H1 (cell line): Measurements from ENCODE around the gene GPALPP1. TPM values are rescaled to one million over a fixed set of nuclear protein-coding genes. Genes with fewer than 3 reads are reported as not detected.

Experiments used
- CTCF ChIA-PET: fragments of 300-600 bp; sonication (Branson Sonifier 250); formaldehyde crosslinking; loops from one replicate; lab custom pipeline; 2021; ENCODE audit not compliant: partially characterized antibody; lab: Charles Lee
- POLR2A ChIA-PET: fragments of 300-600 bp; sonication (Branson Sonifier 250); formaldehyde crosslinking; loops from one replicate; lab custom pipeline; 2021; ENCODE audit warnings: inconsistent platforms; ENCODE audit not compliant: partially characterized antibody; lab: Charles Lee
- DNase-seq, 2 experiments: peaks; one replicate each; pipeline versions ENCODE4 v3.0.0 to v3.0.0-alpha.2; 2010 to 2022; ENCODE audit warnings: low spot score in 2 of 2, low read depth in 1 of 2, mixed read lengths in 1 of 2
- FAIRE-seq: peaks from 2 replicates; lab custom pipeline; 2011; peaks lifted over from hg19 to GRCh38; lab: Jason Lieb, UNC
- H2AFZ ChIP-seq: 2 replicates; pipeline ENCODE4 v1.8.1; 2012; ENCODE audit warnings: low read length, inconsistent platforms
- H2AK5ac ChIP-seq: 2 replicates; pipeline ENCODE4 v1.6.1; 2013; ENCODE audit warnings: low read depth, low read length
- H2BK120ac ChIP-seq: replicated peaks from 2 replicates; pipeline ENCODE3; 2013; ENCODE audit warnings: low read depth, low read length, inconsistent platforms
- H2BK12ac ChIP-seq: 2 replicates; pipeline ENCODE4 v1.6.1; 2013; ENCODE audit warnings: low read depth, low read length
- H2BK15ac ChIP-seq: 2 replicates; pipeline ENCODE4 v1.6.1; 2013; ENCODE audit warnings: low read length
- H2BK20ac ChIP-seq: 2 replicates; pipeline ENCODE4 v1.6.1; 2013; ENCODE audit warnings: low read length
- H2BK5ac ChIP-seq: 2 replicates; pipeline ENCODE4 v1.6.1; 2013; ENCODE audit warnings: low read depth, low read length
- H3K14ac ChIP-seq: 2 replicates; pipeline ENCODE4 v1.6.1; 2013; ENCODE audit warnings: inconsistent platforms; ENCODE audit not compliant: insufficient read length
- H3K18ac ChIP-seq: 2 replicates; pipeline ENCODE4 v1.6.1; 2013; ENCODE audit warnings: low read length; ENCODE audit errors: extremely low read depth
- H3K23ac ChIP-seq: 2 replicates; pipeline ENCODE4 v1.6.1; 2013; ENCODE audit warnings: inconsistent platforms; ENCODE audit not compliant: insufficient read length
- H3K23me2 ChIP-seq: 2 replicates; pipeline ENCODE4 v1.6.1; 2013; ENCODE audit warnings: low read depth, low read length
- H3K27ac ChIP-seq: 2 replicates; pipeline ENCODE4 v1.6.1; 2011; ENCODE audit warnings: low read depth, low read length, inconsistent platforms
- H3K27me3 ChIP-seq, 4 experiments: replicated peaks in 1 of 4; 1 replicate in 1 of 4; 2 replicates in 3 of 4; pipeline versions ENCODE4 v1.6.1 to v1.8.1; 2011 to 2013; ENCODE audit warnings: low read length in 3 of 4, mild to moderate bottlenecking in 3 of 4, inconsistent platforms in 2 of 4, mixed read lengths in 2 of 4, moderate library complexity in 1 of 4; ENCODE audit not compliant: control insufficient read depth in 3 of 4, insufficient read depth in 3 of 4; ENCODE audit errors: extremely low read depth in 1 of 4
- H3K36me3 ChIP-seq, 4 experiments: 2 replicates each; pipeline versions ENCODE4 v1.6.1 to v1.8.1; 2011 to 2013; ENCODE audit warnings: mild to moderate bottlenecking in 4 of 4, low read length in 3 of 4, moderate library complexity in 2 of 4, control low read depth in 1 of 4, inconsistent platforms in 1 of 4; ENCODE audit not compliant: insufficient read depth in 4 of 4, control insufficient read depth in 2 of 4
- H3K4ac ChIP-seq: replicated peaks from 2 replicates; pipeline ENCODE3; 2013; ENCODE audit warnings: low read length, low read depth, mixed read lengths, inconsistent platforms; ENCODE audit not compliant: insufficient read length
- H3K4me1 ChIP-seq, 4 experiments: replicated peaks in 1 of 4; 1 replicate in 1 of 4; 2 replicates in 3 of 4; pipeline versions ENCODE4 v1.6.1 to v1.8.1; 2011 to 2013; ENCODE audit warnings: low read length in 3 of 4, inconsistent platforms in 2 of 4, mixed read lengths in 1 of 4; ENCODE audit not compliant: insufficient read depth in 4 of 4, control insufficient read depth in 3 of 4
- H3K4me2 ChIP-seq, 2 experiments: 2 replicates each; pipeline versions ENCODE4 v1.6.1 to v1.8.1; 2011 to 2013; ENCODE audit warnings: low read depth in 2 of 2, low read length in 2 of 2, control low read depth in 1 of 2, inconsistent platforms in 1 of 2, mild to moderate bottlenecking in 1 of 2; ENCODE audit not compliant: insufficient read depth in 1 of 2
- H3K4me3 ChIP-seq, 4 experiments: fragments of 200-600, 300-600 bp in 1 of 4; sonication (generic), shearing (Covaris generic), sonication (Bioruptor Twin) in 1 of 4; 2 replicates each; pipeline versions ENCODE4 v1.5.1 to v1.8.1; 2011 to 2016; ENCODE audit warnings: low read length in 4 of 4, low read depth in 3 of 4, control low read depth in 2 of 4, inconsistent platforms in 2 of 4, mild to moderate bottlenecking in 2 of 4, mixed read lengths in 1 of 4, moderate library complexity in 1 of 4; ENCODE audit not compliant: insufficient read depth in 2 of 4; ENCODE audit errors: extremely low read depth in 1 of 4
- H3K56ac ChIP-seq: replicated peaks from 2 replicates; pipeline ENCODE3; 2013; ENCODE audit warnings: low read depth, mild to moderate bottlenecking, mixed read lengths, low read length, inconsistent platforms; ENCODE audit not compliant: insufficient read length
- H3K79me1 ChIP-seq: 2 replicates; pipeline ENCODE4 v1.6.1; 2013; ENCODE audit warnings: low read depth, low read length, control low read depth
- H3K79me2 ChIP-seq, 2 experiments: 2 replicates each; pipeline versions ENCODE4 v1.6.1 to v1.8.1; 2012 to 2013; ENCODE audit warnings: low read length in 2 of 2, mild to moderate bottlenecking in 2 of 2, inconsistent platforms in 1 of 2; ENCODE audit not compliant: insufficient read depth in 2 of 2, control insufficient read depth in 1 of 2
- H3K9ac ChIP-seq, 4 experiments: replicated peaks in 1 of 4; 1 replicate in 1 of 4; 2 replicates in 3 of 4; pipeline versions ENCODE4 v1.6.1 to v1.8.1; 2011 to 2013; ENCODE audit warnings: low read depth in 3 of 4, low read length in 3 of 4, control low read depth in 2 of 4, mild to moderate bottlenecking in 2 of 4, moderate library complexity in 2 of 4, inconsistent platforms in 1 of 4; ENCODE audit errors: extremely low read depth in 1 of 4
- H3K9me3 ChIP-seq, 2 experiments: 2 replicates each; pipeline versions ENCODE4 v1.6.1 to v1.8.1; 2012 to 2013; ENCODE audit warnings: mild to moderate bottlenecking in 2 of 2, moderate library complexity in 2 of 2, control low read depth in 1 of 2, inconsistent platforms in 1 of 2, low read depth in 1 of 2, low read length in 1 of 2, mixed read lengths in 1 of 2; ENCODE audit not compliant: insufficient read depth in 2 of 2
- H4K20me1 ChIP-seq, 2 experiments: replicated peaks in 1 of 2; 2 replicates each; pipeline versions ENCODE3 to v1.8.1; 2011 to 2013; ENCODE audit warnings: inconsistent platforms in 2 of 2, low read length in 2 of 2, mild to moderate bottlenecking in 1 of 2; ENCODE audit not compliant: insufficient read depth in 2 of 2, control insufficient read depth in 1 of 2
- H4K5ac ChIP-seq: 2 replicates; pipeline ENCODE4 v1.6.1; 2013; ENCODE audit warnings: low read length, low read depth, mixed read lengths, inconsistent platforms; ENCODE audit not compliant: insufficient read length
- H4K8ac ChIP-seq: 2 replicates; pipeline ENCODE4 v1.8.0; 2013; ENCODE audit warnings: mild to moderate bottlenecking, moderate library complexity, low read length, inconsistent platforms; ENCODE audit not compliant: insufficient read depth; ENCODE audit errors: extremely low read depth
- H4K91ac ChIP-seq: replicated peaks from 2 replicates; pipeline ENCODE3; 2013; ENCODE audit warnings: low read length, mixed read lengths, inconsistent platforms; ENCODE audit not compliant: insufficient read length
- CTBP2 ChIP-seq: IDR thresholded peaks from 2 replicates; pipeline ENCODE4 v1.7.0; 2011; ENCODE audit warnings: borderline replicate concordance, mild to moderate bottlenecking, moderate library complexity, mixed read lengths, low read length; ENCODE audit not compliant: insufficient read depth, insufficient read length
- WGBS, 2 experiments: shearing (Covaris generic) in 1 of 2; methylation state at CpG; one replicate each; pipeline versions ENCODE4 v1.1.6 to v1.1.7; 2013 to 2015; ENCODE audit warnings: low lambda C conversion rate in 2 of 2, mixed read lengths in 2 of 2, inconsistent platforms in 1 of 2, low coverage in 1 of 2, missing lambda C conversion rate in 1 of 2; ENCODE audit not compliant: insufficient replicate concordance in 2 of 2, insufficient coverage in 1 of 2, insufficient read length in 1 of 2; ENCODE audit errors: extremely low coverage in 1 of 2, missing lambda C conversion rate in 1 of 2; 5-methylcytosine and 5-hydroxymethylcytosine counted together
- polyA plus RNA-seq, 7 experiments: library from polyadenylated mRNA; depleted of rRNA in 3 of 7; stranded (reverse) in 5 of 7; unstranded in 2 of 7; fragments of >200 nt in 5 of 7; fragments of 200-250 nt in 2 of 7; gene quantifications; 1 replicate in 5 of 7; 2 replicates in 1 of 7; 4 replicates in 1 of 7; pipeline versions ENCODE4 v1.2.1 to v1.2.3, GENCODE V29; 2011 to 2013; ENCODE audit warnings: missing spikeins in 2 of 7, mixed read lengths in 2 of 7
- total RNA-seq: library from RNA; stranded (reverse); fragmentation: NEBNext Ultra II Directional; extraction: Animal tissue kit (Norgen Biotek cat#: 25700); gene quantifications from 2 replicates; pipeline ENCODE4 v1.2.1, GENCODE V29; 2021
- TF ChIP-seq, protein P1 (sequence below): IDR thresholded peaks from 2 replicates; pipeline ENCODE4 v1.6.1; 2012; ENCODE audit warnings: inconsistent platforms

GPALPP1 gene
- total and polyA plus RNA-seq, 2 of the 8 experiments (the other 6 are each of a cell fraction or from before 2014, with no cell fraction given), result 8.5 to 26.1 TPM

DNA sequence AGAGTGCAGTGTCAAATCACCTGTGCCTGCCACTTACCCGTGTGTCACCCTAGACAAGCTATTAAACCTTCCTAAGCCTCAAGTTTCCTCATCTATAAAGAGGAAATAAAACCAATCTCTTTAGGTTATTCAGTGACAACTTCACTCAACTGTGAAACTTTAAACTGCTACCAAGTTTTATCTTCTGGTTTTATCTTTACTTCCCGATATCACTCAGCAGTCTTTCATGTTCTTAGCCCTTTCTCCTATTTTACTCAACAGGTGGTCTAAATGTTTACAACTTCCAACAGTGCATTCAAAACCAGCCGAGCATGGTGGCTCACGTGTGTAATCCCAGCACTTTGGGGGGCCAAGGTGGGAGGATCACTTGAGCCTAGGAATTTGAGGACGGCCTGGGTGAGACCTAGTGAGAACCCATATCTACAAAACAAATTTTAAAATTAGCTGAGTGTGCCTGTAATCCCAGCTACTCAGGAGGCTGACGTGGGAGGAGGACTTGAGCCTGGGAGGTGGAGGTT lies 59.6 kb downstream of the GPALPP1 start:
- DNase-seq, result no peak
- CTCF ChIA-PET, result interaction anchor here (1.2 to 6.1 kb wide), 8 partner anchors 12 to 275 kb away, joined by 3 to 87 read pairs (median 22); no protein-coding TSS in a partner anchor

More for the DNA sequence above, 59.6 kb downstream of the GPALPP1 start:
- H3K9ac ChIP-seq, result no peak overlapping the region; a peak in 1 of 7 replicates
- H3K4me3 ChIP-seq, result no peak overlapping the region
- H2AK5ac ChIP-seq, result no peak overlapping the region
- H2BK12ac ChIP-seq, result no peak overlapping the region
- no peak overlapping the region for H2BK20ac ChIP-seq
- no peaks in the 10 kb centered on the region for H3K27me3 ChIP-seq
- H3K36me3 ChIP-seq, result no peaks in the 10 kb centered on the region
- H3K9me3 ChIP-seq, result no peaks in the 10 kb centered on the region
- no peak overlapping the region for H3K56ac ChIP-seq
- no peak overlapping the region for H3K14ac ChIP-seq
- no peak for TF ChIP-seq CTBP2
- TF ChIP-seq, protein P1, sequence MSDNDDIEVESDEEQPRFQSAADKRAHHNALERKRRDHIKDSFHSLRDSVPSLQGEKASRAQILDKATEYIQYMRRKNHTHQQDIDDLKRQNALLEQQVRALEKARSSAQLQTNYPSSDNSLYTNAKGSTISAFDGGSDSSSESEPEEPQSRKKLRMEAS, result no peak
- TF ChIP-seq, all 59 proteins: peak for 0
- H4K8ac ChIP-seq, result no peak overlapping the region
- no peak overlapping the region for H4K5ac ChIP-seq
- H3K27ac ChIP-seq, result no peak overlapping the region
- H2BK15ac ChIP-seq, result no peak overlapping the region
- no peak overlapping the region for H3K23ac ChIP-seq
- no peak overlapping the region for H2BK5ac ChIP-seq
- H3K4me2 ChIP-seq, result no peak overlapping the region
- no peaks in the 10 kb centered on the region; a peak in 1 of 7 replicates for H3K4me1 ChIP-seq
- no peak overlapping the region for H3K4ac ChIP-seq
- no peaks in the 10 kb centered on the region for H3K23me2 ChIP-seq
- H3K79me2 ChIP-seq, result no peaks in the 10 kb centered on the region
- H4K91ac ChIP-seq, result no peak overlapping the region
- no peaks in the 10 kb centered on the region for H4K20me1 ChIP-seq
- no peak overlapping the region for H2BK120ac ChIP-seq
- WGBS, 2 experiments, result 77% methylated on average over 6 of the region's 6 CpGs; no CpG with 5 or more reads in 1 of the 2 experiments
- no peak overlapping the region for H3K18ac ChIP-seq
- POLR2A ChIA-PET, result interaction anchor here (0.7 to 2.8 kb wide), 4 partner anchors 281 to 289 kb away, joined by 3 to 8 read pairs (median 3); no protein-coding TSS in a partner anchor
- no peak overlapping the region for H2AFZ ChIP-seq
- H3K79me1 ChIP-seq, result no peaks in the 10 kb centered on the region
- no peak for FAIRE-seq
